DMS153 treated with DMSO at 0.1 percent for 48 hours (cell line): Measurements from ENCODE around the gene GPC6.
"Not testable (repeated sequence)": the region's sequence is repeated elsewhere in the genome, so short reads cannot be mapped to it uniquely, and the experiment has no call there.

ENCODE experiments used
- DNase-seq: peaks from one replicate; lab custom pipeline; 2025; ENCODE audit not compliant: unreplicated experiment; lab: John Stamatoyannopoulos, UW

Gene GPC6

GRCh38 chr13:93318534-93319254 lies 92.1 kb downstream of the GPC6 start:
- DNase-seq, result no peak

GRCh38 chr13:93320942-93321341 lies 94.3 kb downstream of the GPC6 start:
- no peak for DNase-seq

- not testable (repeated sequence) for DNase-seq
Observed at GRCh38 chr13:93323880-93324279, 97.3 kb downstream of the GPC6 start.

GRCh38 chr13:93325303-93326233 lies 99.0 kb downstream of the GPC6 start:
- no peak for DNase-seq

- DNase-seq, result no peak
Observed at GRCh38 chr13:93326234-93326811, 99.7 kb downstream of the GPC6 start.

GRCh38 chr13:93328943-93329342 lies 102.3 kb downstream of the GPC6 start:
- no peak for DNase-seq

GRCh38 chr13:93336728-93337127 lies 110.1 kb downstream of the GPC6 start:
- DNase-seq, result no peak

GRCh38 chr13:93338030-93338429 lies 111.4 kb downstream of the GPC6 start:
- no peak for DNase-seq

GRCh38 chr13:93338906-93339305 lies 112.3 kb downstream of the GPC6 start:
- no peak for DNase-seq

- DNase-seq, result no peak
Observed at GRCh38 chr13:93339550-93339949, 112.9 kb downstream of the GPC6 start.

GRCh38 chr13:93341517-93341916 lies 114.9 kb downstream of the GPC6 start:
- DNase-seq, result no peak

- no peak for DNase-seq
Observed at GRCh38 chr13:93343097-93343496, 116.5 kb downstream of the GPC6 start.

- DNase-seq, result no peak
Observed at GRCh38 chr13:93344048-93344705, 117.6 kb downstream of the GPC6 start.

GRCh38 chr13:93345024-93345423 lies 118.4 kb downstream of the GPC6 start:
- DNase-seq, result no peak

GRCh38 chr13:93345770-93346169 lies 119.2 kb downstream of the GPC6 start:
- no peak for DNase-seq

- DNase-seq, result no peak
Observed at GRCh38 chr13:93352616-93353015, 126.0 kb downstream of the GPC6 start.

GRCh38 chr13:93355094-93355493 lies 128.5 kb downstream of the GPC6 start:
- no peak for DNase-seq

- DNase-seq, result peak; percentile 70
Observed at GRCh38 chr13:93356469-93356868, 129.9 kb downstream of the GPC6 start.

- DNase-seq, result no peak
Observed at GRCh38 chr13:93360021-93360420, 133.4 kb downstream of the GPC6 start.

GRCh38 chr13:93361703-93362102 lies 135.1 kb downstream of the GPC6 start:
- no peak for DNase-seq

GRCh38 chr13:93364166-93364565 lies 137.6 kb downstream of the GPC6 start:
- DNase-seq, result no peak
